ENCODE measurements around the gene ITPRIPL2.

ITPRIPL2 gene

DNA sequence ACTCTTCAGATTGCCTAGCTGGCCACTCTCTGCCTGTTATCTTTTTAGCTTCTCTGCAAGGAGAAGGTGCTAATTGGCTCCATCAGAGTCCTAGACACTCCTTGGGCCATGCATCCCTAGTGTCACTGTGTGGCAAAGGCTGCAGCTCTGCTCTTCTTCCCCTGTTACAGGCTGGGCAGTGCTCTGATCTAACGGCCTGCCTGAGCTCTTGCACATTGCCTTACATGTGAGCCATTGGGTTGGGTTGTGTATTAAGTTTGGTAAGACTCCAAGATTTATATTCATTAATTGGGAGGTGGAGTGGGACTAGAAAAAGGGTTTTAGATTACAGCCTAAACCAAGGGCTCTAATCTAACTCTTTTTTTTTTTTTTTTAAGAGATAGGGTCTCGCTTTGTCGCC, 31.2 kb downstream of the ITPRIPL2 start:
- DNase-seq, result no peak

DNA sequence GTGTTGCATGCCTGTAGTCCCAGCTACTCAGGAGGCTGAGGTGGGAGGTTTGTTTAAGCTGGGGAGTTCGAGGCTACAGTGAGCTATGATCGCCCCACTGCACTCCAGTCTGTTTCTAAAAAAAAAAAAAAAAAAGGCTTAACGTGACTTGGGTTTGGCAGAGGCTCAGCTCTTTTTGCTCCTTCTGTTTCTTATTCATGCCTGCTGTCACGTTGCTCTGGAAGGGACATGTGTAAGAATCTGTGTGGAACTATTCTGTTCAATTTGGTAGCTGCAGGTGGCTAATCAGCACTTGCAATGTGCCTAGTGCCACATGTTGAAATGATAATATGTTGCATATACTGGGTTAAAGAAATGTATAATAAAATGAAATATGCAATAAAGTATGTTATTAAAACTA, 33.4 kb downstream of the ITPRIPL2 start:
- DNase-seq, result no peak

DNA sequence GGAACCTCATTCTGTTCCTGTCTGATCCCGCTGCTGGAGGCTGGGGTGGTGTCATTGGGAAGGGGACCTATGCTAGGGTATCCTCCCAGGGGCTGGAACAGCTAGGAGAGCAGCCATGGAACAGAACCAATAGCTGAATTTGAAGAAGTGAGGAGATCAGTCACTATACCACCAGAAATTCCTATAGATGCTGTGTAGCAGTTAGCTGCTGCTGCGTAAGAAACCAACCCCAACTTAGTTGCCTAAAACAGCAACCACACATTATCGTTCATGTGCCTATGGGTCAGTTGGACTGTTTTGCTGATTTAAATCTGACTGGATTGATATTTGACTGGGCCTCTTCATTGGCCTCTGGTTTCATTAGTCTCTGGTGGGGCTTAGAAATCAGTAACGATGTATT, 33.9 kb downstream of the ITPRIPL2 start:
- no peak for DNase-seq

DNA sequence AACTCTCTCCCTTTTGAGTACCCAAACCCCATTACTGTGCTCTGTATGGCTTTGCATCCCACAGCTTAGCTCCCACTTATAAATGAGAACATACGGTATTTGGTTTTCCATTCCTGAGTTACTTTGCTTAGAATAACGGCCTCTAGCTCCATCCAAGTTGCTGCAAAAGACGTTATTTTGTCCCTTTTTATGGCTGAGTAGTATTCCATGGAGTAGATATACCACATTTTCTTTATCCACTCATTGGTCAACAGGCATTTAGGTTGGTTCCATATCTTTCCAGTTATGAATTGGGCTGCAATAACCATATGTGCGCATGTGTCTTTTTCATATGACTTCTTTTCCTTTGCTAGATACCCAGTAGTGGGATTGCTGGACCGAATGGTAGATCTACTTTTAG, 34.4 kb downstream of the ITPRIPL2 start:
- DNase-seq, result no peak

DNA sequence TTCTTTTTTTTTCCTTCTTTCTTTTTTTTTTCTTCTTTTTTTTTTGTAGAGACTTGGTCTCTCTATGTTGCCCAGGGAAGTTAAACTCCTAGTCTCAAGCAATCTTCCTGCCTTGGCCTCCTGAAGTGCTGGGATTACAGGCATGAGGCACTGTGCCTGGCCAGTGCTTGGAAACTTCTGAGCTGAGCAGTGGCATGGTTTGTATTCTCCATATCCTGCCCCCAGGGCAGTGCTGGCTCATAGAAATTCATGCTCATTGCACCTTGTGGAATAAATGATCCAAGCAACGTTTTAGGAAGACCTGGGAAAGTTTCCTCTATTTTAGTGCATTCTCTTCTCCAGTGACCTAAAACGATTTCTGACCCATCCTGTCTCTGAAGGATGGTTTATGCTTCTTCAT, 37.5 kb downstream of the ITPRIPL2 start:
- no peak for DNase-seq

DNA sequence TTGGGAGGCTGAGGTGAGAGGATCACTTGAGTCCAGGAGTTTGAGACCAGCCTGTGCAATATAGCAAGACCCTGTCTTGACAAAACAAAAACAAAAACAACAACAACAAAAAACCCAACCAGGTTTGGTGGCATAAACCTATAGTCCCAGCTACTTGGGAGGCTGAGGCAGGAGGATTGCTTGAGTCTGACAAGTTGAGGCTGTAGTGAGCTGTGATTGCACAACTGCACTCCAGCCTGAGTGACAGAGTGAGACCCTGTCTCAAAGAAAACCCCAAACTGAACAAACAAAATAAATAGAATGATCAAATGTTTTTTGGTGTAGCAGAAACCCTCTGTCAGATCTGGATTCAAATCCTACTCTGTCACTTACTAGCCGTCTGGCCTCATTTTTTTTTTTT, 38.3 kb downstream of the ITPRIPL2 start:
- DNase-seq, result no peak

DNA sequence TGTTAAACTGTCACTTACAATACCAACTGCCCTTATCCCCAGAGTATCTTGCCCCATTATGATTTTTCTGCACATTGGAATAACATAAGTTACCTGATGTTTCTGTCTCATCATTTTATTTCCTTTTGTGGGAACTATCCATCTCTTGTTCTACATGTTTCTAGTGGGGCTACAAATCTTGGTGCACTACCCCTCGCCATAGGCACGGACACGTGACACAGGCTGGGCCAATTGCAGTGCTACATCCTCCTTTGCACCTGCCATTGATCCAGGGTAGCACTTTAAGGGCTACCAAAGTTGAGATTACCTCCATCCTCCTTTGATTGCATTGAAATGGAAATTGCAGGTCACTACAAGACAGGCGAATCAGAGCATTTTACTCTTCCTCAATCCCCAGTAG, 40.1 kb downstream of the ITPRIPL2 start:
- no peak for DNase-seq

DNA sequence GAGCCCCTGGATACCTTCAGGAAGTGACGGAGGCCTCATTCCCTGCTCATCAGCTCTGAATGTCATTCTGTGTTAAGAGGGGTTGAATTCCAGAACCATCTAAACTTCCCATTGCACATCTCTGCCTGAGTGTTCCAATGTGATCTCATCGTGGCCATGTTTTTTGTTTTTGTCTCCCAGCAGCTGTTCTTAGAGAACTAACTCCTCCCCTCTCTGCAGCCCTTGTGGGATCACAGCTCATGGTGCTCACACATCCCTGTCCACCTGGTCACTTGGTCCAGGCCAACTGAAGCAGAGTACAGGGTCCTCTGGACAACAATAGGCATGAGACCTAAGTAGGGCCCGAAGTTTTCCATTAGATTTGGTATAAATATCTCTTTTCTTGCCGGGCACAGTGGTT, 48.3 kb downstream of the ITPRIPL2 start:
- no peak for DNase-seq

DNA sequence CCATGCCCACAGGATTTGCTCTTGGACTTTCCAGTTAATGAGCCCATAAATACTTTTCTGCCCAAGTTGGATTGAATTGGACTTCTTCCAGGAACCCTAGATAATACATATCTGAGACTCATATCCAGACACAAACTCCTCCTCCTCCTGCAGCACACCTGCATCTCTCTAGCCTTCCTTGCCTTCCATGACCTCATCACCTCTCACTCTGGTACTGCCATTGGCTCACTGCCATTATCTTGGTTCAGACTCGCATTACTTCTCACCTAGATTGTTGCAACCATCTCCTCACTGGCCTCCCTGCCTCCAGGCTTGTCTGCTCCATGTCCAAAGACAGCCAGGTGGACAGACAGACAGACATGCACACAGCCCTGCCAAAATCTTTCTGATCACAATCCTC, 49.5 kb downstream of the ITPRIPL2 start:
- no peak for DNase-seq

DNA sequence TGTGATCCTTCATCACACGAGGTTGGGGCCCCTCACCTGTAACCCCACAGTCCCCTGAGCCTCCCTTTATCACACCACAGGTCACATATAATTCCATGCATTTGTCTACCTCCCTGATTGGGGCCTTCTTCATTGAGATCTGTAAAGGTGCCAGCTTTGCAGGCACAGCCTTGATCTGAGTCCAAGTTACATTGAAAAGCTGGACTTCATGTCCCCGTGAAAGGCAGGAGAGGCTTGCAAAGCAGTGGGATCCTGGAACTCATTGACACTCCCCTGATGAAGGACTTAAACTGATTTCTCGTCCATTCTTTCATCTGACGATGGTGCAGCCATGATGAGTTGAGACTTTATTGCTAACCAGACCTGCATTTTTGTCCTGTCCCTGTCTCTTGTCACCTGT, 50.5 kb downstream of the ITPRIPL2 start:
- DNase-seq, result no peak

DNA sequence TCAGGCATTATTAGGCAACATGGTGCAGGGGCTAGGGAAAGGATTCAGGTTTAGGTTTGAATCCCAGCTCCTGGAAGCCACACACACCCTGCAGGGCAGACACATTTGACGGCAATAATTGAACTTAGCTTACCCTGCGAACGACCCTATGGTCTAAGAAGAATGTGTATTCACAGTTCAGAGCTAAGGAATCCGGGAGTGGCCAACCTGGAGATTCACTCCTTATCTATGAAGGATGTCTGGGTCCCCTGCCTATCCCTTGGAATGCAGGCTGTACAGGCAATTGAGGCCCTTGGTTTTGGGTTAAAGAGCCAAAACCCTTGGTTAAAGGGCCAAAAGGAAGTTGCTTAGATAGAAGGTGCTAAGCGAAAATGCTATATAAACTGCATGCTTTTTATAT, 51.3 kb downstream of the ITPRIPL2 start:
- DNase-seq, result no peak

DNA sequence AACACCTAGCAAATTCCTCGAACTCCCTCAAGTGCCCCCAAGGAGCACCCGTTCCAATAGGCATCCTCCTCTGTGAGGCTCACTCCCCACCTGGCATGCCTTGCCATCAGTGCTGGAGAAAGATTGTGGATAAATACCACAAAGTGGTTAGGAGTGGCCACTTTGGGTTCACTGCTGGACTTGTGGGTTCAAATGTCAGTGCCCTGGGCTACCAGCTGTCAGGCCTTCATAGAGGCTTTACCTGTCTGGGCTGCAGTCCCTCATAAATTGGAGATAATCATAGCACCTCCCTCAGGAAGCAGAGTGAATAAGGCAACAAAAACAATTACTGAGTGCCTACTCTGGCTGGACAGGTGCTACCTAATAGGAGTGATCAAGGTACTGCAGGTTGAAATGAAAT, 52.7 kb downstream of the ITPRIPL2 start:
- peak; percentile 23 for DNase-seq

DNA sequence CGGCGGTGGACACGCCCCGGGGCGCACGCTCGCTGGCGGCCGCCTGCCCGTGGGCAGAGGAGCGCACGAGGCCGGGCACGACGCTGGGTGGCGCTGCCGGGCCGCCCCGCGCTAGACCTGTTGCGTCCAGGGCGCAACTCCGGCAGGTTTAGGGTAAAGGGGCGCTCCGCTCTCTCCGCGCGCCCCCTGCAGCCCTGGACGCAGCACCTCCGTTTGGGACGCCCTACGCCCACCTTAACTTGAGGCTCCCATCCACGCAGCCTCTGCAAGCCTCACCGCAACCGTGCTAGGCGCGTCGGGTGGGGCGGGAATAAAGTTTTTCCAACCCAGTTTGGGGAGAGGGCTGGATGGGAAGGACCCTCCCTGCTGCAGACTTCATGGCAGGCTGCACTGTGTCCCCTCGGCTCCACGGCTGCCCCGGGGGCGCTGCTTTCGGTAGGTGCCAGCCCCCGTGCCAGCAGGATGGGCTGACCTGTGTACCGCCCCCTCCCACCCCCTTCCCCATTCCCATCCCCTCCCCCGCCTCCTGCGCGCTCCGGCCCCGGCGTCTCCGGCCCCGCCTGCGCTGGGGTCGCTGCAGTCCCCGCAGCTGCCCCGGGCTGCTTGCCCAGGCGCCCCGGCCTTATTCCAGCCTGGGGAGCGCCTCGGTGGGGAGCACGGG, 54.1 kb downstream of the ITPRIPL2 start, which contains the start of gene SYT17:
SYT17 (plus strand) TSS at position 531 of the 661 bp plus-strand sequence. CDS start 407 bp downstream, outside the sequence.
- peak; percentile 78 for DNase-seq

DNA sequence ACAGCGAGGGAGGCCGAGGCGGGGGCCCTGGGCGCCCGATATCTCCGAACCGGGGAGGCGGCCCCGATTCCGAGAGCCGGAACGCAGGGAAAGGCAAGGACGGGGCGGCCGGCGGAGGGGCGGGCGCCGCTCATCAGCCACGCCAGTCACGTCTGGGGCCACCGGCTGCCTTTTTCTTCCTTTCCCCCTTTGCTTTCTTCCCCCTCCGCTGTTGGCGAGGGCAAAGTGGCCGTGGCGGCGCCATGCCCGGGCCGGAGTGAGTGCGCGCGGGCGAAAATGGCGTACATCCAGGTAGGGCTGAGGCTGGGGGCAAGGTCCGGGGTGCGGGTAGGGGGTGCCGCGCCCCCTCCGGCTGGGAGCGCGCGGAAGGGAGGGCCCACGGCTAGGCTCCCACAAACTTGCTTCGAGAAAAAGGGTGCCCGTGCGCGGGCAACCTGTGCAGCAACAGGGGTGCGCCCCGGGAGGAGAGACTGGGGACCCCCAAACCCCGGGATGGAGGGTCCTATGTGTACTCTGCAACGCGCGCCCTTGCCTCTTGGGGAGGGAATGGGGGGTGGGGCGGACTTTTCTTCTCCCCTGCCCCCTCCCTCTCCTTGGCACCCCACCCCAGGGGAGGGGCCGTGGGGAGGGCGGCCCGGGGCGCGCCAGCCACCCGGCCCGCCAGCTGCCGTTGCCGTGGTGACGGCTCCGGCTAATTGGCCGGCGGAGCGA, 54.8 kb downstream of the ITPRIPL2 start:
- peak; percentile 76 for DNase-seq

DNA sequence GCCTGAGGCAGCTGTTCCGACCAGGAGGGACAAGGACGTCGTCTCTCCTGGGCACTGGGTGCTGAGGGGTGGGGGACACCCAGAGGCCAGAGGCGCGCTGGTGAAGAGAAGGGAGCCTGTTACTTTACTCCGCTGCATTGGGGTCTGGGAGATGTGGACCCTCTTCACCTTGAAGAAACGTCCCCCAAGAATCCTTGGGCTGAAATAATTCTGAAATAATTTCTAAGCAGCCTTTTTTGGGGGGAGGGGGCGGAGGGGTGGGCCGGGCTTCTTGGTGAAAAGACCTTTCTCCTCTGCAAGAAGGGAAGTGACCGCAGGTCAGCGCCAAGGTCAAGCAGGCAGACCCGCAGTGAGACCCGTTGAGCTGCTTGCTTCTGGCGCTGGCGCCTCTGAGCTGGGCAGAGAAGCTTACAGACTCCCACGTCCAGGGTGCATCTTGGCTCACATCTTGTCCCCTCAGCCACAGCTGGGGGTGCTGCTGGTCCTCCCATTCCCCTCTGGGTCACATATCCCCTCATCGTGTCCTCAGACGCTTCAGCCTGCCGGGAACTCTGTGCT, 55.4 kb downstream of the ITPRIPL2 start:
- DNase-seq, result no peak

DNA sequence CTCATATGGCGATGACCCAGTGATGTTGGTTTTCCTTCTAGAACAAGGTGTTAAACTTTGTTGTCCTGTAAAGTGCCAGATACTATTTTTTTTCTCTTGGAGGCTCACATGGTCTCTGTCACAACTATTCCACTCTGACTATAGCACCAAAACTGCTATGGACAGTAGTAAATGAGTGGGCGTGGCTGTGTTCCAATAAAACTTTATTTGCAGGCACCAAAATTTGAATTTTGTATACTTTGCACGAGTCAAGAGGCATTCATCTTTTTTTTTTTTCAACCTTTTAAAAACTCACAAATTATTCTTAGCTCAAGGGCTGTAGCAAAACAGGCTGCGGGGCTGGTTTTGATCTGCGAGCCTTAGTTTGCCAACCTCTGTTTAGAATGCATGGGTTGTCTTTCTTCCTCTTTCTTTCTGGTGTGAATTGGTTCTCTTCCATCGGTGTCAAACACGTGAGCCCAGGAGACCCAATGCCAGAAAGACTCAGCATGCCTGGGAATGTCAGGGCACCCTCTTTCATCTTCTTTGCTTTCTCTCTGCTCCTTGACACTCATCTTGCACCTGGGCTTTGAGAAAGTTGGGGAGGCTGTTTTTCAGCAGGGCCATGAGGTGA, 56.4 kb downstream of the ITPRIPL2 start:
- DNase-seq, result no peak

All from NCI-H1436 (cell line).